Ascending aorta (tissue), 2 donors: ENCODE data around the gene DPYD. TPM values are rescaled to one million over a fixed set of nuclear protein-coding genes. Genes with fewer than 3 reads are reported as not detected.

ENCODE experiments used
- DNase-seq, 2 donors: peaks; one replicate each; pipeline ENCODE4 v3.0.0-alpha.2; 2019; ENCODE audit warnings: low spot score in 2 of 2
- H3K27ac ChIP-seq, 2 donors: fragments of 200-600 bp; sonication (generic); one replicate each; pipeline ENCODE4 v1.5.1; 2016 to 2017; ENCODE audit warnings: mild to moderate bottlenecking in 1 of 2
- H3K27me3 ChIP-seq: fragments of 200-600 bp; sonication (generic); one replicate; pipeline ENCODE4 v1.5.1; 2017
- H3K36me3 ChIP-seq, 2 donors: fragments of 200-600 bp; sonication (generic); one replicate each; pipeline ENCODE4 v1.5.1; 2016
- H3K4me1 ChIP-seq, 2 donors: fragments of 200-600 bp; sonication (generic); one replicate each; pipeline ENCODE4 v1.5.1; 2016 to 2017; ENCODE audit warnings: mild to moderate bottlenecking in 1 of 2
- H3K4me3 ChIP-seq, 2 donors: fragments of 200-600 bp; sonication (generic); one replicate each; pipeline ENCODE4 v1.5.1; 2016 to 2017; ENCODE audit warnings: mild to moderate bottlenecking in 1 of 2
- H3K9me3 ChIP-seq, 2 donors: fragments of 200-600 bp; sonication (generic); one replicate each; pipeline ENCODE4 v1.5.1; 2016
- CTCF ChIP-seq, 3 experiments: fragments of 200-600 bp in 2 of 3; fragments of 450-650 bp in 1 of 3; sonication (generic) in 2 of 3; IDR thresholded peaks; one replicate each; pipeline ENCODE4 v1.5.1; 2016 to 2019; ENCODE audit warnings: antibody characterized with exemption in 3 of 3, mild to moderate bottlenecking in 1 of 3, moderate library complexity in 1 of 3
- intact Hi-C: fragments of 100-400 bp; cut with DNase I; formaldehyde crosslinking; loops from one replicate; pipeline ENCODE4 v1.15.1; 2023
- total RNA-seq: library from RNA; depleted of rRNA; stranded (reverse); fragments of >200 nt; gene quantifications from one replicate; pipeline ENCODE4 v1.1.0, GENCODE V29; 2016

The DPYD gene
- total RNA-seq, 1 donor from 2014 or later: 22.9 TPM

- Histone ChIP-seq H3K4me1 (no peaks in the 10 kb centered on the region), H3K27me3 (no peaks in the 10 kb centered on the region), H3K27ac (no peak overlapping the region), H3K4me3 (no peak overlapping the region), H3K36me3 (no peaks in the 10 kb centered on the region), H3K9me3 (no peaks in the 10 kb centered on the region)
- TF ChIP-seq CTCF (IDR thresholded peaks at IDR 0.05): no peak
- no peak for DNase-seq
- intact Hi-C loops: no loop called here
Measured at GRCh38 chr1:97069312-97069711, 851.5 kb downstream of the DPYD start.

- DNase-seq: no peak
- Histone ChIP-seq H3K36me3 (no peaks in the 10 kb centered on the region), H3K4me3 (no peak overlapping the region), H3K27ac (no peak overlapping the region), H3K4me1 (no peaks in the 10 kb centered on the region), H3K27me3 (no peaks in the 10 kb centered on the region), H3K9me3 (no peaks in the 10 kb centered on the region)
- intact Hi-C loops: no loop called here
- TF ChIP-seq CTCF (IDR thresholded peaks at IDR 0.05): no peak
Measured at GRCh38 chr1:97066860-97067259, 854.0 kb downstream of the DPYD start.

GRCh38 chr1:97063532-97063931 lies 857.3 kb downstream of the DPYD start:
- TF ChIP-seq CTCF (IDR thresholded peaks at IDR 0.05): no peak
- no peak for DNase-seq
- no peaks in the 10 kb centered on the region for H3K36me3 ChIP-seq
- H3K27ac ChIP-seq: no peak overlapping the region
- no peak overlapping the region for H3K4me3 ChIP-seq
- intact Hi-C loops: no loop called here
- no peaks in the 10 kb centered on the region for H3K27me3 ChIP-seq
- no peaks in the 10 kb centered on the region for H3K4me1 ChIP-seq
- no peaks in the 10 kb centered on the region for H3K9me3 ChIP-seq

GRCh38 chr1:97061604-97062003 lies 859.2 kb downstream of the DPYD start:
- Histone ChIP-seq H3K9me3 (no peaks in the 10 kb centered on the region), H3K4me3 (no peak overlapping the region), H3K4me1 (no peaks in the 10 kb centered on the region), H3K36me3 (no peaks in the 10 kb centered on the region), H3K27me3 (no peaks in the 10 kb centered on the region), H3K27ac (no peak overlapping the region)
- intact Hi-C loops: no loop called here
- DNase-seq: no peak
- TF ChIP-seq CTCF (IDR thresholded peaks at IDR 0.05): no peak

- Histone ChIP-seq H3K4me3 (no peak overlapping the region), H3K27me3 (no peaks in the 10 kb centered on the region), H3K36me3 (no peaks in the 10 kb centered on the region), H3K27ac (no peak overlapping the region), H3K9me3 (no peaks in the 10 kb centered on the region), H3K4me1 (no peaks in the 10 kb centered on the region)
- intact Hi-C loops: no loop called here
- no peak for DNase-seq
- TF ChIP-seq CTCF (IDR thresholded peaks at IDR 0.05): no peak
Measured at GRCh38 chr1:97056386-97056785, 864.4 kb downstream of the DPYD start.

GRCh38 chr1:97053268-97053667 lies 867.6 kb downstream of the DPYD start:
- intact Hi-C loops: no loop called here
- Histone ChIP-seq H3K9me3 (no peaks in the 10 kb centered on the region), H3K4me1 (no peaks in the 10 kb centered on the region), H3K27me3 (no peaks in the 10 kb centered on the region), H3K4me3 (no peak overlapping the region), H3K27ac (no peak overlapping the region), H3K36me3 (no peaks in the 10 kb centered on the region)
- no peak for TF ChIP-seq CTCF (IDR thresholded peaks at IDR 0.05)
- no peak for DNase-seq
